WERI-Rb-1 (cell line): Measurements from ENCODE around the gene NCOA3.

Source experiments
- DNase-seq: peaks from one replicate; pipeline ENCODE4 v3.0.0-alpha.2; 2020
- H3K27ac ChIP-seq: fragments of 250-450 bp; sonication (Bioruptor Pico); 2 replicates; pipeline ENCODE4 v1.5.1; 2020; ENCODE audit warnings: mild to moderate bottlenecking, moderate library complexity
- H3K27me3 ChIP-seq: fragments of 250-450 bp; sonication (Bioruptor Pico); 2 replicates; pipeline ENCODE4 v1.5.1; 2021; ENCODE audit warnings: mild to moderate bottlenecking, low read depth, moderate library complexity; ENCODE audit not compliant: insufficient read depth, severe bottlenecking
- H3K36me3 ChIP-seq: fragments of 250-450 bp; sonication (Bioruptor Pico); 2 replicates; pipeline ENCODE4 v1.5.1; 2020; ENCODE audit warnings: mild to moderate bottlenecking, moderate library complexity
- H3K4me3 ChIP-seq: 2 replicates; pipeline ENCODE4 v1.5.1; 2011; ENCODE audit warnings: low read depth, mild to moderate bottlenecking, control low read depth, low read length
- H3K9me3 ChIP-seq: fragments of 250-450 bp; sonication (Bioruptor Pico); 2 replicates; pipeline ENCODE4 v1.5.1; 2021; ENCODE audit warnings: mild to moderate bottlenecking, moderate library complexity; ENCODE audit not compliant: severe bottlenecking
- CTCF ChIP-seq: IDR thresholded peaks from 2 replicates; pipeline ENCODE4 v1.5.1; 2011; ENCODE audit warnings: low read depth, mild to moderate bottlenecking, control low read depth, inconsistent platforms, low read length

NCOA3 gene

GRCh38 chr20:47676219-47676721, 174.6 kb downstream of the NCOA3 start:
- H3K27me3 ChIP-seq = no peaks in the 10 kb centered on the region
- H3K9me3 ChIP-seq = no peaks in the 10 kb centered on the region
- no peaks in the 10 kb centered on the region for H3K36me3 ChIP-seq
- peak; percentile 47 for TF ChIP-seq CTCF
- H3K4me3 ChIP-seq = no peak overlapping the region
- H3K27ac ChIP-seq = no peak overlapping the region
- DNase-seq = peak; percentile 38

- no peak for DNase-seq
- Histone ChIP-seq H3K4me3 (no peak overlapping the region), H3K36me3 (no peaks in the 10 kb centered on the region), H3K27ac (no peak overlapping the region), H3K27me3 (no peaks in the 10 kb centered on the region), H3K9me3 (no peaks in the 10 kb centered on the region)
- no peak for TF ChIP-seq CTCF
Observed at GRCh38 chr20:47676912-47677634, 175.4 kb downstream of the NCOA3 start.

GRCh38 chr20:47677635-47678453, 176.2 kb downstream of the NCOA3 start:
- Histone ChIP-seq H3K27me3 (no peaks in the 10 kb centered on the region), H3K27ac (no peak overlapping the region), H3K4me3 (no peak overlapping the region), H3K9me3 (no peaks in the 10 kb centered on the region), H3K36me3 (no peaks in the 10 kb centered on the region)
- TF ChIP-seq CTCF = peak; percentile 98
- DNase-seq = peak; percentile 67

GRCh38 chr20:47678536-47678935, 176.8 kb downstream of the NCOA3 start:
- no peak for TF ChIP-seq CTCF
- no peak overlapping the region for H3K27ac ChIP-seq
- no peaks in the 10 kb centered on the region for H3K27me3 ChIP-seq
- no peak overlapping the region for H3K4me3 ChIP-seq
- H3K9me3 ChIP-seq = no peaks in the 10 kb centered on the region
- DNase-seq = no peak
- H3K36me3 ChIP-seq = no peaks in the 10 kb centered on the region

GRCh38 chr20:47679462-47679861, 177.8 kb downstream of the NCOA3 start:
- H3K36me3 ChIP-seq = no peaks in the 10 kb centered on the region
- no peaks in the 10 kb centered on the region for H3K27me3 ChIP-seq
- no peaks in the 10 kb centered on the region for H3K9me3 ChIP-seq
- no peak overlapping the region for H3K4me3 ChIP-seq
- H3K27ac ChIP-seq = no peak overlapping the region
- no peak for TF ChIP-seq CTCF
- DNase-seq = no peak
